Stimulated activated CD4-positive, alpha-beta T cell treated with anti-CD3 and anti-CD28 coated beads, Interleukin-1b, Interleukin-23, amount 100 ng/mL, for 1 hour (primary cell): ENCODE measurements around the gene RCE1.

Experiments
- DNase-seq, 2 donors: peaks; one replicate each; pipeline ENCODE4 v3.0.0-alpha.2; 2020; ENCODE audit warnings: low read depth in 2 of 2

RCE1 gene

GRCh38 chr11:66868726-66869566, 25.7 kb downstream of the RCE1 start:
- peak; percentile 51 to 65 for DNase-seq

GRCh38 chr11:66869567-66869870, 26.3 kb downstream of the RCE1 start:
- DNase-seq = no peak

GRCh38 chr11:66870131-66870530, 26.9 kb downstream of the RCE1 start:
- no peak for DNase-seq

GRCh38 chr11:66870616-66871520, 27.6 kb downstream of the RCE1 start:
- no peak for DNase-seq

GRCh38 chr11:66871521-66871901, 28.3 kb downstream of the RCE1 start:
- DNase-seq = no peak

GRCh38 chr11:66874232-66874631, 31.0 kb downstream of the RCE1 start:
- no peak for DNase-seq

- DNase-seq = no peak
Measured at GRCh38 chr11:66875378-66875777, 32.1 kb downstream of the RCE1 start.

GRCh38 chr11:66877588-66878385, 34.5 kb downstream of the RCE1 start:
- DNase-seq = no peak

- no peak for DNase-seq
Measured at GRCh38 chr11:66878474-66878873, 35.2 kb downstream of the RCE1 start.

- no peak for DNase-seq
Measured at GRCh38 chr11:66879000-66879399, 35.8 kb downstream of the RCE1 start.

- no peak for DNase-seq
Measured at GRCh38 chr11:66879583-66879982, 36.3 kb downstream of the RCE1 start.

GRCh38 chr11:66879999-66880398, 36.8 kb downstream of the RCE1 start:
- no peak for DNase-seq

GRCh38 chr11:66880496-66881450, 37.5 kb downstream of the RCE1 start:
- no peak for DNase-seq

- no peak for DNase-seq
Measured at GRCh38 chr11:66881451-66881835, 38.2 kb downstream of the RCE1 start.

GRCh38 chr11:66881927-66882452, 38.7 kb downstream of the RCE1 start:
- DNase-seq = no peak

- no peak for DNase-seq
Measured at GRCh38 chr11:66882561-66883015, 39.3 kb downstream of the RCE1 start.

- DNase-seq = peak; percentile 15 to 48
Measured at GRCh38 chr11:66883016-66883965, 40.0 kb downstream of the RCE1 start.

GRCh38 chr11:66884443-66884842, 41.2 kb downstream of the RCE1 start:
- no peak for DNase-seq

GRCh38 chr11:66885469-66885868, 42.2 kb downstream of the RCE1 start:
- no peak for DNase-seq
